ENCODE data around the gene SUMF1. TPM values are rescaled to one million over a fixed set of nuclear protein-coding genes. Genes with fewer than 3 reads are reported as not detected.
A peak's percentile ranks its signal among the peaks of the same experiment; 100 is the strongest.
"Not testable (repeated sequence)": the region's sequence is repeated elsewhere in the genome, so short reads cannot be mapped to it uniquely, and the experiment has no call there.

The SUMF1 gene
- total and polyA plus RNA-seq, 5 donors from 2014 or later: 10.5 to 28.0 (median 23.1) TPM

- H3K27me3 Mint-ChIP-seq; H3K36me3 ChIP-seq (ENCODE audit: control insufficient read depth, insufficient read depth, low read length); H3K27me3 ChIP-seq (ENCODE audit: control insufficient read depth, insufficient read depth, low read length); H3K4me3 Mint-ChIP-seq; DNase-seq; H3K4me3 ChIP-seq (ENCODE audit: low read depth, low read length); H3K27ac Mint-ChIP-seq; H3K9me3 ChIP-seq (ENCODE audit: control insufficient read depth in 2 of 2, low read length in 2 of 2); ATAC-seq (ENCODE audit: low read depth in 2 of 2); H3K4me1 Mint-ChIP-seq; H3K27ac ChIP-seq (ENCODE audit: insufficient read depth, low read length, poor library complexity, severe bottlenecking); H3K4me1 ChIP-seq (ENCODE audit: control insufficient read depth, insufficient read depth, low read length, poor library complexity, severe bottlenecking): not testable (repeated sequence)
- peaks cover 18% of the 10 kb centered on the region for H3K36me3 Mint-ChIP-seq
- H3K9me3 Mint-ChIP-seq: peaks cover 0 to 20% (median 4%) of the 10 kb centered on the region in 7 donors
Observed at GRCh38 chr3:4329806-4330205, 137.3 kb downstream of the SUMF1 start.

DNA sequence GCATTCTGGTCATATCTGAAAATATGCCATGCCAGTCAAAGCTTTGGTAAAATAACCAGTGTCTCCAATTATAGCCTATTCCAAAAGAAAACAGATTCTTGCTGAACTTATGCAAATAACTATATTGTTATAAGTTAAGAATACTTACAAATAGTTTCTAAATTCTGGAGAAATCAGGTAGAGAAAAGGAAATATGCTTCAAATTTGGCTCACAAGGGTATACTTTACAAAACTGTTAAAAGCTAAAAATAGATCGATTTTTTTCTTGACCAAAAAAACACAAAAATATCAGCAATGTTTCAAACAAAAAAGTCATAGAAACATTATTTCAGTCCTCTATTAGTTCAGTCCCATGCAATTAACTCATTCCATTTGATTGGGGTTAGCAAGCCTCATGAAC, 140.2 kb downstream of the SUMF1 start:
- Mint-ChIP-seq H3K27ac (peak overlapping the region in 1 of 3 donors; percentile 71), H3K36me3 (peaks cover 12% of the 10 kb centered on the region), H3K4me1 (no peaks in the 10 kb centered on the region), H3K27me3 (no peaks in the 10 kb centered on the region), H3K4me3 (no peak overlapping the region), H3K9me3 (peaks cover 0 to 20% (median 4%) of the 10 kb centered on the region in 7 donors)
- Histone ChIP-seq H3K27me3 (ENCODE audit: control insufficient read depth, insufficient read depth, low read length) (no peaks in the 10 kb centered on the region), H3K4me3 (ENCODE audit: low read depth, low read length) (no peak overlapping the region), H3K4me1 (ENCODE audit: control insufficient read depth, insufficient read depth, low read length, poor library complexity, severe bottlenecking) (no peaks in the 10 kb centered on the region), H3K36me3 (ENCODE audit: control insufficient read depth, insufficient read depth, low read length) (no peaks in the 10 kb centered on the region), H3K27ac (ENCODE audit: insufficient read depth, low read length, poor library complexity, severe bottlenecking) (no peak overlapping the region), H3K9me3 (ENCODE audit: control insufficient read depth in 2 of 2, low read length in 2 of 2) (peaks cover 3 to 9% of the 10 kb centered on the region in 2 experiments)
- DNase-seq (no peak), ATAC-seq (ENCODE audit: low read depth in 2 of 2) (no peak)

DNA sequence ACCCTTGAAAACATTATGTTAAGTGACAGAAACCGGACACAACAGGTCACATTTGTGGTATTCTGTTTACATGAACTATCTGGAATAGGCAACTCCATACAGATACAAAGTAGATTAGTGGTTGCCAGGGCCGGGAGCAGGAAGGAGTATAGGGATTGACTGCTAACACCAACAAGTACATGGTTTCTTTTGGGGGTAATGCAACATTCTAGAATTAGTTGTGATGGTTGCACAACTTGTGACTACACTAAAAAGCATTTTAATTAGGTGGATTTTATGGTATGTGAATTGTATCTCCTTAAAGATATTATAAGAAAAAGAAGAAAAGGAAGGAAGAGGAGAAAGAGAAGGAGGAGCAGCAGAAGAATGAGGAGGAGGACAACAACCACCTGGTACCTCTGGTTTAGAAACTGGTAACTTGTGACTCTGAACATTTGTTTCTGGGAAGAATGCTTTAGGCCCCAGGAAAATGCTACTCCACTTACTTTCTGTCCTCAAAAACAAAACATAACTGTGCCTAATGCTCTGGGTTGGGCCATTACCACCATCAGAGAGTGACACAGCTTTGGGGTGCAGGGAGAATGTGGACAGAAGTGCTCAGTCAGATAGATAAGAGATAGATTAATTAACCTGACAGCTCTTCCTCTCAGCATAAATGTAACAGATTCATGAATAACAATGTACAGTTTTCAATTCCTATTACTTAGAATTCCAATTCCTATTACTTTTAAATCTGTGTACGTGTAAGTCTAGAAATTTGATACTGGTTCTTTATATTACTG, 143.6 kb downstream of the SUMF1 start:
- ATAC-seq (ENCODE audit: low read depth in 2 of 2): no peak
- H3K4me1 Mint-ChIP-seq: peaks cover 0 to 4% (median 0%) of the 10 kb centered on the region in 4 donors
- H3K4me3 Mint-ChIP-seq: no peak overlapping the region
- Histone ChIP-seq H3K4me3 (ENCODE audit: low read depth, low read length) (no peak overlapping the region), H3K27me3 (ENCODE audit: control insufficient read depth, insufficient read depth, low read length) (no peaks in the 10 kb centered on the region), H3K36me3 (ENCODE audit: control insufficient read depth, insufficient read depth, low read length) (no peaks in the 10 kb centered on the region), H3K27ac (ENCODE audit: insufficient read depth, low read length, poor library complexity, severe bottlenecking) (no peak overlapping the region), H3K4me1 (ENCODE audit: control insufficient read depth, insufficient read depth, low read length, poor library complexity, severe bottlenecking) (no peaks in the 10 kb centered on the region), H3K9me3 (ENCODE audit: control insufficient read depth in 2 of 2, low read length in 2 of 2) (peaks cover 0 to 4% of the 10 kb centered on the region in 2 experiments)
- H3K36me3 Mint-ChIP-seq: peaks cover 15% of the 10 kb centered on the region
- H3K9me3 Mint-ChIP-seq: peaks cover 0 to 7% (median 2%) of the 10 kb centered on the region in 7 donors
- DNase-seq: no peak
- H3K27me3 Mint-ChIP-seq: no peaks in the 10 kb centered on the region
- no peak overlapping the region for H3K27ac Mint-ChIP-seq

DNA sequence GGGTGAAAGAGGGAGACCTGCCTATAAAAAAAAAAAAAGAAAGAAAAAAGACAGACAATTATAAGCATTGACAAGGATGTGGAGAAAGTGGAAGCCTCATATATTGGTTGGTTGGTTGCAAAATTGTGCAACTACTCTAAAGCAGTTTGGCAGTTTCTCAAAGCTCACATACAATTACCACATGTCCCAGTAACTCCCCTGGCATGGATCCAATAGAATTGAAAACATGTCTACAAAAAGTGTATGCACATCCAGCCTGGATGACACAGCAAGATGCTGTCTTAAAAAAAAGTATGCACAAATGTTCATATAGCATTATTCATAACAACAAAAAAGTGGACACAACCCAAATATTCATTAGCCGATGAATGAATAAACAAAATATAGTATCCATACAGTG, 144.4 kb downstream of the SUMF1 start:
- ATAC-seq (ENCODE audit: low read depth in 2 of 2) (no peak), DNase-seq (no peak)
- no peaks in the 10 kb centered on the region for H3K27me3 Mint-ChIP-seq
- no peak overlapping the region for H3K4me3 Mint-ChIP-seq
- no peaks in the 10 kb centered on the region for H3K4me1 ChIP-seq (ENCODE audit: control insufficient read depth, insufficient read depth, low read length, poor library complexity, severe bottlenecking)
- peaks cover 0 to 4% (median 3%) of the 10 kb centered on the region in 4 donors for H3K4me1 Mint-ChIP-seq
- H3K9me3 Mint-ChIP-seq: peaks cover 0 to 4% (median 2%) of the 10 kb centered on the region in 7 donors
- no peaks in the 10 kb centered on the region for H3K27me3 ChIP-seq (ENCODE audit: control insufficient read depth, insufficient read depth, low read length)
- H3K36me3 ChIP-seq (ENCODE audit: control insufficient read depth, insufficient read depth, low read length): no peaks in the 10 kb centered on the region
- peaks cover 0 to 4% of the 10 kb centered on the region in 2 experiments for H3K9me3 ChIP-seq (ENCODE audit: control insufficient read depth in 2 of 2, low read length in 2 of 2)
- H3K27ac Mint-ChIP-seq: no peak overlapping the region
- H3K4me3 ChIP-seq (ENCODE audit: low read depth, low read length): no peak overlapping the region
- peaks cover 14% of the 10 kb centered on the region for H3K36me3 Mint-ChIP-seq
- no peak overlapping the region for H3K27ac ChIP-seq (ENCODE audit: insufficient read depth, low read length, poor library complexity, severe bottlenecking)

GRCh38 chr3:4321732-4322131, 145.3 kb downstream of the SUMF1 start:
- H3K4me3 Mint-ChIP-seq: peak overlapping the region in 1 of 4 donors; percentile 66
- no peak for ATAC-seq (ENCODE audit: low read depth in 2 of 2)

DNA sequence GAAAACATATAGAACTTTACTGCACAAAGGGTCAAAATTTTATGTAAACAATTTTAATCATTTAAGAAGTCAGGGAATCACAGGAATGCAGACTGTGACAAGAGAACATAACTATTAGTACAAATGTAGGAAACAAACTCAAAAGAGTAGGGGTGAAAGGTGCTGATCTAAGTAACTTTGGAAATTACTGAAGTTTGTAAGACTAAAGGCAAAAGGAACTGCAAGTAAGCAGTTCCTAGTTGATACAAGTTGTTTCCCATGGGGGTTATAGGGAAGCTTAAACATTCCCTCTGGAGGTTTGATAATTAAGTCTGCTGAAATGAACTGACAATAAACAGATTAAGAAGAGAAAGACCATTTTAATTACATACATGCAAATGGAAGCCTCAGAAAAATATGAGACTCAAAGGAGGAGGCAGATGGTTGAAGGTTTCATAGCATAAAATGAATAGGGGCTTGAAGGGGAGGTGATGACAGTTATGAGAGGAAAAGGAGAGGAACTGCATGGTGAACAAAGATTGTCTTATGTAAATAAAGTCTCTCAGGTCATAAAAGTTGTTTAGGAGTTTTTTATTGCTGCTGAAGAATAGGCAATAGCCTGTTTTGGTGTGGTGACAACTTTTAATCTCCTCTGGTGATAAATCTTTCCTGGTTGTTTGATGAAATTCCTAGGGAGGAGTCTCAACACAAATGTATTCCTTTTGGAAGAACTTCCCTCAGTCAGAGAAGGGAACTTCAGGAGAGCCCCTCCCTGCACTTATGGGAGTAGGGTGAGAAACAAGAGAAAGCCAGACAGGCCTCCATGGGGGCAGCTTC, 146.8 kb downstream of the SUMF1 start:
- H3K36me3 Mint-ChIP-seq: peaks cover 22% of the 10 kb centered on the region
- H3K4me3 ChIP-seq (ENCODE audit: low read depth, low read length): no peak overlapping the region
- H3K27ac ChIP-seq (ENCODE audit: insufficient read depth, low read length, poor library complexity, severe bottlenecking): no peak overlapping the region
- peaks cover 0 to 3% (median 0%) of the 10 kb centered on the region in 7 donors for H3K9me3 Mint-ChIP-seq
- H3K27me3 Mint-ChIP-seq: no peaks in the 10 kb centered on the region
- peaks cover 7% of the 10 kb centered on the region for H3K36me3 ChIP-seq (ENCODE audit: control insufficient read depth, insufficient read depth, low read length)
- no peaks in the 10 kb centered on the region for H3K9me3 ChIP-seq (ENCODE audit: control insufficient read depth in 2 of 2, low read length in 2 of 2)
- H3K27ac Mint-ChIP-seq: peak overlapping the region in 1 of 3 donors; percentile 22
- DNase-seq (no peak), ATAC-seq (ENCODE audit: low read depth in 2 of 2) (no peak)
- H3K4me1 Mint-ChIP-seq: peaks cover 0 to 4% (median 3%) of the 10 kb centered on the region in 4 donors
- no peak overlapping the region for H3K4me3 Mint-ChIP-seq
- no peaks in the 10 kb centered on the region for H3K27me3 ChIP-seq (ENCODE audit: control insufficient read depth, insufficient read depth, low read length)
- no peaks in the 10 kb centered on the region for H3K4me1 ChIP-seq (ENCODE audit: control insufficient read depth, insufficient read depth, low read length, poor library complexity, severe bottlenecking)

More at GRCh38 chr3:4321732-4322131, 145.3 kb downstream of the SUMF1 start:
- Mint-ChIP-seq H3K36me3 (peaks cover 16% of the 10 kb centered on the region), H3K4me1 (peaks cover 0 to 4% (median 3%) of the 10 kb centered on the region in 4 donors), H3K27me3 (no peaks in the 10 kb centered on the region), H3K27ac (no peak overlapping the region), H3K9me3 (peaks cover 0 to 3% (median 0%) of the 10 kb centered on the region in 7 donors)
- H3K27me3 ChIP-seq (ENCODE audit: control insufficient read depth, insufficient read depth, low read length): no peaks in the 10 kb centered on the region
- no peaks in the 10 kb centered on the region for H3K4me1 ChIP-seq (ENCODE audit: control insufficient read depth, insufficient read depth, low read length, poor library complexity, severe bottlenecking)
- no peak overlapping the region for H3K27ac ChIP-seq (ENCODE audit: insufficient read depth, low read length, poor library complexity, severe bottlenecking)
- no peaks in the 10 kb centered on the region for H3K9me3 ChIP-seq (ENCODE audit: control insufficient read depth in 2 of 2, low read length in 2 of 2)
- peaks cover 2% of the 10 kb centered on the region for H3K36me3 ChIP-seq (ENCODE audit: control insufficient read depth, insufficient read depth, low read length)
- H3K4me3 ChIP-seq (ENCODE audit: low read depth, low read length): no peak overlapping the region
- DNase-seq: no peak

- ATAC-seq (ENCODE audit: low read depth in 2 of 2) (no peak), DNase-seq (peak in 1 of 3 donors; percentile 9)
- H3K27ac ChIP-seq (ENCODE audit: insufficient read depth, low read length, poor library complexity, severe bottlenecking): no peak overlapping the region
- H3K9me3 ChIP-seq (ENCODE audit: control insufficient read depth in 2 of 2, low read length in 2 of 2): no peaks in the 10 kb centered on the region
- no peak overlapping the region for H3K4me3 ChIP-seq (ENCODE audit: low read depth, low read length)
- H3K4me1 ChIP-seq (ENCODE audit: control insufficient read depth, insufficient read depth, low read length, poor library complexity, severe bottlenecking): no peaks in the 10 kb centered on the region
- H3K36me3 ChIP-seq (ENCODE audit: control insufficient read depth, insufficient read depth, low read length): peaks cover 10% of the 10 kb centered on the region
- H3K27ac Mint-ChIP-seq: no peak overlapping the region
- no peaks in the 10 kb centered on the region for H3K27me3 Mint-ChIP-seq
- H3K4me3 Mint-ChIP-seq: no peak overlapping the region
- peaks cover 0 to 3% (median 0%) of the 10 kb centered on the region in 7 donors for H3K9me3 Mint-ChIP-seq
- no peaks in the 10 kb centered on the region for H3K27me3 ChIP-seq (ENCODE audit: control insufficient read depth, insufficient read depth, low read length)
- H3K4me1 Mint-ChIP-seq: peaks cover 0 to 17% (median 7%) of the 10 kb centered on the region in 4 donors
- peaks cover 42% of the 10 kb centered on the region for H3K36me3 Mint-ChIP-seq
Observed at GRCh38 chr3:4314688-4315087, 152.4 kb downstream of the SUMF1 start.

All from CD4-positive, CD25-positive, alpha-beta regulatory T cell (primary cell).